Measurements from ENCODE around the gene LRRC8C.

DNA sequence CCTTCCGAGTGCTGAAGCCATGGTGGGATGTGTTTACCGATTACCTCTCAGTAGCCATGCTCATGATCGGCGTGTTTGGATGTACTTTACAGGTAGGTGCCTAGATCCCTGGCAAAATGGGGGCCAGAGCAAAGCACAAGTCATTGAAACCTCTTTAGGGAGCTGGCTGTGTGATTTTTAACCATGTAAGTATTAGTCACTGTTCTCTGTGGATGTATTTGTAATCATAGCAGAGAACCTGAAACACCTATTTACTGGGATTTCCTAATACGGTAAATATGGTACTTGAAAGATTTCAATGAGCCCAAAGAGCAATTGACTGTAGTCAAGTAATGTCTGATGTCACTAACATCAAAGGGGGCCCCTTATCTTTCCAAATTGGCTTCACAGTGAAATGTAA is 53.6 kb downstream of the LRRC8C start:
- TF ChIP-seq, protein P1, sequence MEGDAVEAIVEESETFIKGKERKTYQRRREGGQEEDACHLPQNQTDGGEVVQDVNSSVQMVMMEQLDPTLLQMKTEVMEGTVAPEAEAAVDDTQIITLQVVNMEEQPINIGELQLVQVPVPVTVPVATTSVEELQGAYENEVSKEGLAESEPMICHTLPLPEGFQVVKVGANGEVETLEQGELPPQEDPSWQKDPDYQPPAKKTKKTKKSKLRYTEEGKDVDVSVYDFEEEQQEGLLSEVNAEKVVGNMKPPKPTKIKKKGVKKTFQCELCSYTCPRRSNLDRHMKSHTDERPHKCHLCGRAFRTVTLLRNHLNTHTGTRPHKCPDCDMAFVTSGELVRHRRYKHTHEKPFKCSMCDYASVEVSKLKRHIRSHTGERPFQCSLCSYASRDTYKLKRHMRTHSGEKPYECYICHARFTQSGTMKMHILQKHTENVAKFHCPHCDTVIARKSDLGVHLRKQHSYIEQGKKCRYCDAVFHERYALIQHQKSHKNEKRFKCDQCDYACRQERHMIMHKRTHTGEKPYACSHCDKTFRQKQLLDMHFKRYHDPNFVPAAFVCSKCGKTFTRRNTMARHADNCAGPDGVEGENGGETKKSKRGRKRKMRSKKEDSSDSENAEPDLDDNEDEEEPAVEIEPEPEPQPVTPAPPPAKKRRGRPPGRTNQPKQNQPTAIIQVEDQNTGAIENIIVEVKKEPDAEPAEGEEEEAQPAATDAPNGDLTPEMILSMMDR (IDR thresholded peaks at IDR 0.05; ENCODE audit: insufficient read depth, low read length, poor library complexity, severe bottlenecking): no peak
- TF ChIP-seq EZH2phosphoT487 (conservative IDR thresholded peaks at IDR 0.05; ENCODE audit: low read length): no peak
